Cardiac muscle cell (in vitro differentiated cells and primary cell): ENCODE results near the gene TTC28. TPM values are rescaled to one million over a fixed set of nuclear protein-coding genes. Genes with fewer than 3 reads are reported as not detected.

Source experiments
- DNase-seq, 2 donors: peaks; one replicate each; pipeline versions ENCODE4 v3.0.0 to v3.0.0-alpha.2; 2010 to 2017; ENCODE audit warnings: low read depth in 1 of 2, low spot score in 1 of 2
- H3K27ac ChIP-seq: fragments of 200-600 bp; sonication (generic); 2 replicates; pipeline ENCODE4 v1.5.1; 2016
- H3K27me3 ChIP-seq: fragments of 200-600 bp; sonication (generic); 2 replicates; pipeline ENCODE4 v1.6.0; 2016; ENCODE audit warnings: control low read depth
- H3K36me3 ChIP-seq: fragments of 200-600 bp; sonication (generic); 2 replicates; pipeline ENCODE4 v1.5.1; 2016; ENCODE audit warnings: control low read depth
- H3K4me1 ChIP-seq: fragments of 200-600 bp; sonication (generic); 2 replicates; pipeline ENCODE4 v1.8.1; 2017; ENCODE audit warnings: low read depth, mild to moderate bottlenecking, mixed run types
- H3K4me3 ChIP-seq: fragments of 200-600 bp; sonication (generic); 2 replicates; pipeline ENCODE4 v1.5.1; 2016; ENCODE audit warnings: mild to moderate bottlenecking
- H3K9me3 ChIP-seq: fragments of 200-600 bp; sonication (generic); 2 replicates; pipeline ENCODE4 v1.5.1; 2017; ENCODE audit warnings: low read depth, mild to moderate bottlenecking, control low read depth
- CTCF ChIP-seq: IDR thresholded peaks from 2 replicates; pipeline ENCODE4 v1.5.1; 2012; ENCODE audit warnings: low read depth, mild to moderate bottlenecking, low read length
- polyA plus RNA-seq: library from polyadenylated mRNA; unstranded; fragments of >200 nt; fragmentation: Nextera tagmentation; extraction: Ambion mirVana; gene quantifications from 2 replicates; pipeline ENCODE4 v1.2.1, GENCODE V29; 2016
- total RNA-seq: library from RNA; depleted of rRNA; stranded (reverse); fragments of >200 nt; gene quantifications from 2 replicates; pipeline ENCODE4 v1.2.3, GENCODE V29; 2016

TTC28 gene
- total and polyA plus RNA-seq, 2 experiments from 2014 or later: 27.3 to 109 TPM

DNA sequence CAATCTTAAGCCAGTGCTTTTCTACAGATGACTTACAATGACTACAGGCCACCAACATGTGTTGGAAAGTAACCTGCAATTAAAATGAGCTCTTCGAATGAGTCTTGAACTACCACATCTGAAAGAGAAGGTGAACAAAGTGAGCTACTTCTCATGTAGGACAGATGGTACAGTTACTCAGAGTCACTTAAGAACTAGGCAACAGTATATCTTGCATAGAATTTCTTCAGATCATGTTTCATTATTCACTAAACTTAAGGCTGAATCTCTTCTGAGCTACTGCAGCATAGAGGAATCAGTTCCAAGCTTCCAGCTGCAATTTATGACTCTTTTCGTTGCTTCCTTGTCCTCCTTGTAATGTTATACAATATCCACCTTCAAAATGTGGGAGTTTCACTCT is 270.9 kb downstream of the TTC28 start:
- H3K4me1 ChIP-seq: peaks cover 3% of the 10 kb centered on the region
- no peak overlapping the region for H3K27ac ChIP-seq
- no peak for DNase-seq
- H3K36me3 ChIP-seq: no peaks in the 10 kb centered on the region
- no peaks in the 10 kb centered on the region for H3K27me3 ChIP-seq
- no peak for TF ChIP-seq CTCF
- H3K4me3 ChIP-seq: no peak overlapping the region
- H3K9me3 ChIP-seq: no peaks in the 10 kb centered on the region

DNA sequence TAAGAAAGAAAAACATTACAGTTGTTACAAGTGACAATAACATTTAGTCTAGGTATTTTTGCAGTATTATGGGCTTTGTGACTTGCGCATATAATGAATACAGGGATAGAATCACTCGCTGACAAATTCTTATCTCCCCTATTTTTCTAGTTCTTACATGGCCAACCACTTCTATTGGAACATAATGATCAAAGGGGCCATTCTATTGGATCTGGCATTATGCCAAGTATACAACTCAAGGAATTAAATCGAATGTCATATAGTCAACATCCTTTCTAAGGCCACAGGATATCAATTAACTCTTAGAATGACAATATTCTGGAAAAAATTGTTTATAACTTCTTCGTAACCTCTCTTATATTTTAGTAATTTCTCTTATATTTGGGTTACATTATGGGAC is 272.0 kb downstream of the TTC28 start:
- no peak for TF ChIP-seq CTCF

DNA sequence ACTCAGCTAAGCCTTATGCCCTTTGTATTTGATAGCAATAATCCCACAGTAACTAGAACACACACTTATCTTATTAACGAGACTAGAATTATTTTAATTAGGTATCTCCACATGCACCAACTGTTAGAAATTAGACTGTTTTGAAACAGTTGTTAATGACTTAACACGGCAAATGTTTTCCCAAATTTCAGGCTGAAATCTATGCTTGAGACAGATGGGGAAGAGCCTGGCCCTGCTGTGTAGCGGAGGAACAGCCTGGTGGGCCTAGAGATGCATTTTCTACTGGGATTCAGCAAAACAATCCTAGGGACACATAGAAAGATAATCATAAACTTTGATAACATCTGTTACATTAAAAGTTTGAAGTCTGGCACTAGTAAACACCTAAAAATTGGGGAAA is 273.4 kb downstream of the TTC28 start:
- DNase-seq: no peak
- Histone ChIP-seq H3K27ac (no peak overlapping the region), H3K9me3 (no peaks in the 10 kb centered on the region), H3K4me1 (peaks cover 3% of the 10 kb centered on the region), H3K36me3 (no peaks in the 10 kb centered on the region), H3K27me3 (no peaks in the 10 kb centered on the region), H3K4me3 (no peak overlapping the region)
- TF ChIP-seq CTCF: no peak

More for the DNA sequence above, 272.0 kb downstream of the TTC28 start:
- Histone ChIP-seq H3K4me3 (no peak overlapping the region), H3K9me3 (no peaks in the 10 kb centered on the region), H3K27ac (no peak overlapping the region), H3K27me3 (no peaks in the 10 kb centered on the region), H3K36me3 (no peaks in the 10 kb centered on the region), H3K4me1 (peaks cover 3% of the 10 kb centered on the region)
- no peak for DNase-seq

DNA sequence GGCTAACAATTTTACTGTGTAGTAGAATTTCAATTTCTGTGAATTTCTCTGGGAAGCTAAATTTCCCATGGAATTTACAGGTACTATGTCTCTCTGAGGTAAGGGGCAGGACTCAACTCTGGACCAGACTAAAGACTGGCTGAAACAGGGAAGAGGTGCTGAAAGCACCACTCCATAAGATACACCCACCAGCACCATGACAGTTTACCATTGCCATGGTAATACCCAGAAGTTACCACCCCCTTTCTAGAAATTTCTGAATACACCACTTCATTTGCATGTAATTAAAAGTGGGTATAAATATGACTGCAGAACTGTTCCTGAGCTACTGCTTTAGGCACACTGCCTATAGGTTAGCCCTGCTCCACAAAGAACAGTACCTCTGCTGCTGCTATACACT is 274.1 kb downstream of the TTC28 start:
- no peak for TF ChIP-seq CTCF
- Histone ChIP-seq H3K4me1 (peaks cover 3% of the 10 kb centered on the region), H3K9me3 (no peaks in the 10 kb centered on the region)

DNA sequence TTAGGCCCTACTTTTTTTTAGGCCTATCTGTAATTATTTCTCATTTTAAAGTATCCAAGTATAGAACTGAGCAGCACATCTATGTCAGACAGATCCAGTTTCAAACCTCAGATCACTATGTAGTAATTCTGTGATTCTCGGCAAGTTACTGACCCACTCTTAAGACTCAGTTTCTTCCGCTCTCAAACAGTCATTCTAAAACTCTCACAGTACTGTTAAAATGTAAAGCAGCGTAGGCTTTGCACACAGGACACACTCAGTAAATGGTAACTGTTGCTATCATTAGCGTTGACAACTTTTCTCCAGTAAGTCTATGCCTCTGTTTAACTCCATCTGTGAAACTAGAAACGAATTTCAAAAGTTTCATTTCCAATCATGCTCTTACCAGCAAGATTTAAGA is 277.1 kb downstream of the TTC28 start:
- DNase-seq: no peak
- no peaks in the 10 kb centered on the region for H3K36me3 ChIP-seq
- H3K9me3 ChIP-seq: no peaks in the 10 kb centered on the region
- H3K4me3 ChIP-seq: no peak overlapping the region
- H3K27me3 ChIP-seq: no peaks in the 10 kb centered on the region
- H3K4me1 ChIP-seq: no peaks in the 10 kb centered on the region
- TF ChIP-seq CTCF: no peak
- H3K27ac ChIP-seq: no peak overlapping the region

More for the DNA sequence above, 274.1 kb downstream of the TTC28 start:
- Histone ChIP-seq H3K4me3 (no peak overlapping the region), H3K27me3 (no peaks in the 10 kb centered on the region), H3K36me3 (no peaks in the 10 kb centered on the region), H3K27ac (no peak overlapping the region)
- DNase-seq: no peak

GRCh38 chr22:28402060-28402459 is 277.6 kb downstream of the TTC28 start:
- Histone ChIP-seq H3K36me3 (no peaks in the 10 kb centered on the region), H3K27ac (no peak overlapping the region), H3K9me3 (no peaks in the 10 kb centered on the region), H3K4me3 (no peak overlapping the region), H3K27me3 (no peaks in the 10 kb centered on the region), H3K4me1 (peaks cover 3% of the 10 kb centered on the region)
- no peak for DNase-seq
- no peak for TF ChIP-seq CTCF
